NOMO-1 treated with DMSO at 0.1 percent for 48 hours (cell line): Measurements from ENCODE around the gene NAA80.
"Not testable (repeated sequence)": the region's sequence is repeated elsewhere in the genome, so short reads cannot be mapped to it uniquely, and the experiment has no call there.

Experiments used
- DNase-seq: peaks from one replicate; lab custom pipeline; 2025; ENCODE audit not compliant: unreplicated experiment; lab: John Stamatoyannopoulos, UW

The NAA80 gene

DNA sequence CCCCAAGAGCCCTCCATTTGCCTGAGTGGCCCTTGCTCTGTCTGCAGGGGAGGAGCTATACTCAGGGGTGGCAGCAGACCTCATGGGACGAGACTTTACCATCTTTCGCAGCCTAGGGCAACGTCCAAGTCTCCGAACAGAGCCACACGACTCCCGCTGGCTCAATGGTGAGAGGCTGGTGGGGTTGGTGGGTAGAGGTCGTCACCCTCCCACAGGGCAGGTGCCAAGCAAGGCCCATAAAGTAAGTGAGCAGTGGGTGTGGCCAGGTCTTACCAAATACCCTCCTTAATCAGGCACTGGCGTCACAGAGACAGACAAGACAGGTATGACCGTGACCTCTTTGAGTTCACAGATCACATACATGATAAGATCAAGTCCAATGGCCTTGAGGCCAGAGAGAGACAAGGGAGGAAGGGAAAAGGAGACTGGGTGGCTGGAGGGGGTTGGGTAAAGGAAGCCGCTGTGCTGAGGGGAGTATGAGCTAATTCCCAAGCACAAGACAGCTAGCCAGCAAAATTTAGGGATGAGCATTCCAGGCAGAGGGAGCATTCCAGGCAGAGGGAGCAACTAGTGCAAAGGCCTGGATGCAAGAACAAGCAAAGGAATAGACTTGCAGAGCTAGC is 27.8 kb downstream of the NAA80 start:
- DNase-seq, result no peak

GRCh38 chr3:50270422-50271224 is 28.6 kb downstream of the NAA80 start:
- no peak for DNase-seq

DNA sequence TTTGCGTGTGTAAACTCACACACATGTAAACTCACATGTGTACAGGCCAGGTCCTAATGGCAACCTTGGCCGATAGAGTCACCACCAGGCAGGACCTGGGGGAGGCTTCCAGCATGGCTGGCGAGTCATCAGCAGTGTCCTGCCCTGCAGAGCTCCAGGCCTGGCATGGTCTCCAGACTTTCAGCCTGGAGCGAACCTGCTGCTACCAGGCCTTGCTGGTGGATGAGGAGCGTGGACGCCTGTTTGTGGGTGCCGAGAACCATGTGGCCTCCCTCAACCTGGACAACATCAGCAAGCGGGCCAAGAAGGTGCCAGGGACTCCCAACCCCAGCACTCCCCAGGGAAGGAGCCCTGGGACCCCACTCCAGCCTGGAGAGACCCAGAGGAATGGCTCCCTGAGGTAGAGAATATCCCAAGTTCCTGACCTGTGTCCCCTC is 29.2 kb downstream of the NAA80 start:
- no peak for DNase-seq

DNA sequence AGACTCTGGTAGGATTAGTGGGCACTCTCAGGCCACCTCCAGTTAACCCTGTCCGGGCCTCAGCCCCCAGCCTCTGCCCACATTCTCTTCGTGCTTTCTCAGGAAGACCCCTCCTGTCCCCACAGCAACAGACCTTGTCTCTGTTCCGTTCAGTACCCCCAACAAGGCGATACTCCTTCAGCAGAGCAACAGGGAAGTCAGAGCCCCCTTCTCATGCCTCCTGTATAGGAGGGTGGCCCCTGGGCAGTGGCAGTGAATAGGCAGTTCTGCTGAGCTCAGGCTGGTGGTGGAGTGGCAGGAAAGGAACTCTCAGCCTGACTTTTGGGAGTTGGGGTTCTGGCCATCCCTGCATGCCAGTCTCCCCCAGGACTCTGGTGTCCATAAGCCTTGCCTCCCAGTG is 29.7 kb downstream of the NAA80 start:
- no peak for DNase-seq

GRCh38 chr3:50268703-50269451 is 30.3 kb downstream of the NAA80 start, which contains the start of gene SEMA3B:
TSS of gene SEMA3B (plus strand) at chr3:50269147. CDS start at chr3:50269241, 94 bp downstream.
- DNase-seq, result no peak

GRCh38 chr3:50268276-50268675 is 30.9 kb downstream of the NAA80 start:
- DNase-seq, result no peak

GRCh38 chr3:50267280-50267913 is 31.8 kb downstream of the NAA80 start:
- no peak for DNase-seq

GRCh38 chr3:50266836-50267235 is 32.4 kb downstream of the NAA80 start:
- no peak for DNase-seq

DNA sequence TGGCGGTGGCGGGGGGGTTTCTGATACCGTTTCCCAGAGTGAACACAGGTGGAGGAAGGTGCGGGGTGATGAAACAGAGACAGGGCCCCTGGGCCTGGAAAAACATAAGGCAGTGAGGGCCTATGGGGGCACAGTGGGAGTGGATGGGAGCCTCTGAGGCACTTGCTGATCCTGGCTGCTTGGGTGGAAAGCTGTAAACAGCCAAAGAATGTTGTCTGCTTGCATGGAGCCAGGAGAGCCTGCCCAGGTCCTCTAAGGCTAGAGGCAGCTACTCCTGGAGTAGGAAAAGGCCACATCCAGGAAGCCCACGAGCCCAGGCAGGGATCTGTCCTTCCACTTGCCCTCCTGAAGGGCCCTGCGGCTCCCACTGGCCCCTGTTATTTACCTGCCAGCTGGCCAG is 33.2 kb downstream of the NAA80 start:
- DNase-seq, result no peak

DNA sequence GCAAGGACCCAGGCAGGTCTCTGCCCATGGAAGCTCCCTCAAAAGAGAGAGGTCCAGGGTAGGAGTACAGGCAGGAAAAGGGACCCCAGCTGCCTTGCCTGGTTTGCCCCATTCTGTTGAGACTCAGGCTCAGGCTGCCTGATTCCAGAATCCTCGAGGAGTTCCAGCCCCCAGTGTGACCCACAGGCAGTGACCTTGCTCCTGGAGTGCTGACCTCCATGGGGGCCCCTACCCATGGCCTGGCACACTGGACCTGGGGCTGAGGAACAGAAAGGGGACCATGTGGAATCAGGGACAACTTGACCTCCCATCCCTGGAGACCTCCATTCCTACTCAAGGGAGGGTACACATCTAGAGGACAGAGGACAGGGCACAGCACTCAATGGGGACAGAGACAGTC is 33.6 kb downstream of the NAA80 start:
- DNase-seq, result no peak

DNA sequence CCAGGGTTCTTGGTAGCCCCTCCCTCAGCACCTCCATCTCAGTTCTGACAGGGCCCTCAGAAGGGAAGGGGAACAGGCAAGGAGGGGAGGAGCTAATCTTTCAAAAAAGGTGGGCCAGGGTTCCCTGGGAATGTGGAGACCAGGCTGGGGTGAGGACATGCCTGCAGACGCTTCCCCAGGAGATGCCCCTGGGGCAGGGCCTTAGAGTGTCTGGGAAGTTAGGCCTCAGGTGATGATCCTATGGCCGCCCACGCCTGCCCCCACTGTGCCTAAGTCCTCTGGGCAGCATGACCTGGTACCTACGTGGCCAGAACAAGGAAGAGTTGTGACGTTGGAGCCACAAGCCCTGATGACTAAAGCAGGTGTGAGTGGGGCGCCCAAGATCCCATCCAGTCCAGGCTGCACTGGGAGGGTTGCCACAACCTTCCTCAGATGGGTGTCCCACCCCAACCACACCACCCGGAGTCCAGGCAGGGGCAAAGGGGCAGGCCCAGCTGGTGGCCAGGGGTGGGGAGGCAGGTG is 34.2 kb downstream of the NAA80 start:
- DNase-seq, result no peak

- no peak for DNase-seq
Measured at GRCh38 chr3:50264383-50264963, 34.7 kb downstream of the NAA80 start.

GRCh38 chr3:50263478-50264382 is 35.5 kb downstream of the NAA80 start:
- DNase-seq, result no peak

GRCh38 chr3:50262778-50263177 is 36.4 kb downstream of the NAA80 start:
- DNase-seq, result no peak

- not testable (repeated sequence) for DNase-seq
Measured at GRCh38 chr3:50262200-50262599, 37.0 kb downstream of the NAA80 start.

DNA sequence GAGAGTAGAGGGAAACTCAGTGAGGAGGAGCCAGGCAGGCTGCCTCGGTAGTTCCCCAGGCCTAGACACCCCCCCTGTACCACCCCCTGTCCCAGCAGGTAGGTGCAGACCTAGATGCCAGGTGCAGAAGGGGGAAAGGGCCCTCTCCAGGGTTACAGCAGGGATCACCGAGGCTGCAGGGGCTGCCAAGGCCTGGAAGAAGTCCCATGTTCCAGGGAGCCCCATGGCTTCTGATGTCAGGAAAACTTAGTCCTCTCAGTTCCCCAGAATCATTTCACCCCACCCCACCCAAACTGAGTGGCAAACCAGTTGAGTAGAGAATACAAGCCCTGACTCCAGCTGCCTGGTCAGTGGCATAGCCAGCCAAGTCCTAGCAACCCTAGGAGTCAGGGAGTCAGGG is 37.7 kb downstream of the NAA80 start:
- DNase-seq, result no peak

GRCh38 chr3:50260942-50261441 is 38.2 kb downstream of the NAA80 start:
- DNase-seq, result no peak

GRCh38 chr3:50260027-50260941 is 38.9 kb downstream of the NAA80 start:
- peak; percentile 70 for DNase-seq
